H9 (cell line): ENCODE data around the gene PLCG1. TPM values are rescaled to one million over a fixed set of nuclear protein-coding genes. Genes with fewer than 3 reads are reported as not detected.

Source experiments
- DNase-seq: peaks from one replicate; pipeline ENCODE4 v3.0.0-alpha.2; 2017
- H2AFZ ChIP-seq: one replicate; pipeline ENCODE4 v1.6.1; 2013; ENCODE audit warnings: mild to moderate bottlenecking, low read length, control low read depth, moderate library complexity
- H2AK5ac ChIP-seq: 2 replicates; pipeline ENCODE4 v1.6.1; 2013; ENCODE audit warnings: low read length, control low read depth, mixed read lengths; ENCODE audit not compliant: insufficient read length
- H2BK120ac ChIP-seq: one replicate; pipeline ENCODE4 v1.6.1; 2013; ENCODE audit warnings: low read depth, mild to moderate bottlenecking, low read length, control low read depth, inconsistent platforms; ENCODE audit not compliant: poor library complexity, severe bottlenecking
- H2BK12ac ChIP-seq: 2 replicates; pipeline ENCODE4 v1.6.1; 2013; ENCODE audit warnings: low read length, control low read depth, mixed read lengths, low read depth; ENCODE audit not compliant: insufficient read length
- H2BK15ac ChIP-seq: 2 replicates; pipeline ENCODE4 v1.6.1; 2013; ENCODE audit warnings: low read depth, low read length, control low read depth
- H2BK20ac ChIP-seq: one replicate; pipeline ENCODE4 v1.6.1; 2013; ENCODE audit warnings: low read depth, mild to moderate bottlenecking, low read length, control low read depth, inconsistent platforms; ENCODE audit not compliant: poor library complexity, severe bottlenecking
- H2BK5ac ChIP-seq: 2 replicates; pipeline ENCODE4 v1.6.1; 2013; ENCODE audit warnings: low read length, control low read depth, mixed read lengths; ENCODE audit not compliant: insufficient read length
- H3K14ac ChIP-seq: 2 replicates; pipeline ENCODE4 v1.6.1; 2013; ENCODE audit warnings: low read length, control low read depth; ENCODE audit not compliant: insufficient read depth
- H3K18ac ChIP-seq: 2 replicates; pipeline ENCODE4 v1.6.1; 2013; ENCODE audit warnings: low read depth, mild to moderate bottlenecking, mixed read lengths, low read length, control low read depth; ENCODE audit not compliant: insufficient read length
- H3K23ac ChIP-seq: 2 replicates; pipeline ENCODE4 v1.6.1; 2013; ENCODE audit warnings: low read length, control low read depth, mixed read lengths, low read depth; ENCODE audit not compliant: insufficient read length
- H3K23me2 ChIP-seq: 2 replicates; pipeline ENCODE4 v1.6.1; 2013; ENCODE audit warnings: low read depth, mild to moderate bottlenecking, mixed read lengths, low read length, control low read depth; ENCODE audit not compliant: insufficient read length, poor library complexity, severe bottlenecking
- H3K27ac ChIP-seq: 2 replicates; pipeline ENCODE4 v1.5.1; 2013; ENCODE audit warnings: low read length, control low read depth, mixed read lengths, low read depth; ENCODE audit not compliant: insufficient read length
- H3K27me3 ChIP-seq: 2 replicates; pipeline ENCODE4 v1.6.1; 2013; ENCODE audit warnings: low read length, control low read depth, inconsistent platforms; ENCODE audit not compliant: insufficient read depth
- H3K4ac ChIP-seq: 2 replicates; pipeline ENCODE4 v1.6.1; 2013; ENCODE audit warnings: low read depth, mild to moderate bottlenecking, control low read depth, inconsistent platforms, low read length, moderate library complexity
- H3K4me1 ChIP-seq: 2 replicates; pipeline ENCODE4 v1.6.1; 2013; ENCODE audit warnings: low read length, control low read depth, inconsistent platforms; ENCODE audit not compliant: insufficient read depth
- H3K4me2 ChIP-seq: 2 replicates; pipeline ENCODE4 v1.6.1; 2013; ENCODE audit warnings: low read length, control low read depth, mixed read lengths; ENCODE audit not compliant: insufficient read length, insufficient read depth
- H3K56ac ChIP-seq: 2 replicates; pipeline ENCODE4 v1.6.1; 2013; ENCODE audit warnings: low read depth, mild to moderate bottlenecking, mixed read lengths, low read length, control low read depth; ENCODE audit not compliant: insufficient read length
- H3K79me1 ChIP-seq: 2 replicates; pipeline ENCODE4 v1.6.1; 2013; ENCODE audit warnings: low read depth, mild to moderate bottlenecking, moderate library complexity, low read length, control low read depth, inconsistent platforms; ENCODE audit not compliant: insufficient read depth, poor library complexity, severe bottlenecking
- H3K79me2 ChIP-seq: 2 replicates; pipeline ENCODE4 v1.6.1; 2013; ENCODE audit warnings: low read length, control low read depth, inconsistent platforms; ENCODE audit not compliant: insufficient read depth
- H3K9ac ChIP-seq: 2 replicates; pipeline ENCODE4 v1.6.1; 2013; ENCODE audit warnings: low read length, control low read depth, mixed read lengths; ENCODE audit not compliant: insufficient read length; ENCODE audit errors: extremely low read depth
- H3K9me3 ChIP-seq: one replicate; pipeline ENCODE4 v1.6.1; 2013; ENCODE audit warnings: low read depth, low read length, inconsistent platforms; ENCODE audit not compliant: control insufficient read depth
- H3T11ph ChIP-seq: one replicate; pipeline ENCODE4 v1.6.1; 2013; ENCODE audit warnings: mild to moderate bottlenecking, low read length, control low read depth, inconsistent platforms
- H4K20me1 ChIP-seq: one replicate; pipeline ENCODE4 v1.6.1; 2013; ENCODE audit not compliant: control insufficient read depth, insufficient read length, insufficient read depth
- H4K5ac ChIP-seq: 2 replicates; pipeline ENCODE4 v1.6.1; 2013; ENCODE audit warnings: low read depth, mild to moderate bottlenecking, mixed read lengths, low read length, control low read depth; ENCODE audit not compliant: insufficient read length
- H4K8ac ChIP-seq: replicated peaks from 2 replicates; pipeline ENCODE4 v1.6.1; 2013; ENCODE audit warnings: low read length, control low read depth, mixed read lengths, low read depth; ENCODE audit not compliant: insufficient read length
- H4K91ac ChIP-seq: 2 replicates; pipeline ENCODE4 v1.6.1; 2013; ENCODE audit warnings: low read depth, mild to moderate bottlenecking, moderate library complexity, mixed read lengths, low read length, control low read depth; ENCODE audit not compliant: insufficient read length
- H3K27ac Mint-ChIP-seq, 3 experiments: 2 replicates in 2 of 3; 3 replicates in 1 of 3; pipeline ENCODE4 v1.8.0; 2020 to 2021; ENCODE audit warnings: mixed read lengths in 3 of 3, mild to moderate bottlenecking in 1 of 3, moderate library complexity in 1 of 3
- H3K27me3 Mint-ChIP-seq: 2 replicates; pipeline ENCODE4 v1.8.0; 2021; ENCODE audit warnings: low read depth, mild to moderate bottlenecking, moderate library complexity, mixed read lengths
- H3K36me3 Mint-ChIP-seq, 3 experiments: 2 replicates in 2 of 3; 3 replicates in 1 of 3; pipeline ENCODE4 v1.8.0; 2020 to 2021; ENCODE audit warnings: low read depth in 3 of 3, mixed read lengths in 3 of 3; ENCODE audit not compliant: insufficient read depth in 1 of 3
- H3K4me1 Mint-ChIP-seq, 2 experiments: 2 replicates each; pipeline ENCODE4 v1.8.0; 2020; ENCODE audit warnings: mixed read lengths in 2 of 2
- H3K4me3 Mint-ChIP-seq, 2 experiments: 2 replicates in 1 of 2; 3 replicates in 1 of 2; pipeline ENCODE4 v1.8.0; 2020 to 2021; ENCODE audit warnings: mild to moderate bottlenecking in 2 of 2, mixed read lengths in 2 of 2, moderate library complexity in 1 of 2
- H3K9me3 Mint-ChIP-seq, 2 experiments: 2 replicates in 1 of 2; 3 replicates in 1 of 2; pipeline ENCODE4 v1.8.0; 2020; ENCODE audit warnings: mild to moderate bottlenecking in 2 of 2, mixed read lengths in 2 of 2, moderate library complexity in 1 of 2
- WGBS: extraction: QIAGEN DNeasy Blood & Tissue Kit; methylation state at CpG from one replicate; pipeline ENCODE4 v1.1.7; 2013; ENCODE audit warnings: missing lambda C conversion rate, low lambda C conversion rate, mixed read lengths; ENCODE audit not compliant: insufficient read length; ENCODE audit errors: extremely low coverage; 5-methylcytosine and 5-hydroxymethylcytosine counted together
- total RNA-seq: library from RNA; stranded (reverse); gene quantifications from 2 replicates; pipeline ENCODE4 v1.2.1, GENCODE V29; 2021
- TF ChIP-seq, protein P1 (sequence below): fragments of 200-600 bp; sonication (generic); conservative IDR thresholded peaks from 3 replicates; pipeline ENCODE4 v1.8.0; 2021; ENCODE audit warnings: antibody characterized with exemption, mild to moderate bottlenecking

Gene PLCG1
- total RNA-seq, 1 experiment from 2014 or later, result 171 TPM

DNA sequence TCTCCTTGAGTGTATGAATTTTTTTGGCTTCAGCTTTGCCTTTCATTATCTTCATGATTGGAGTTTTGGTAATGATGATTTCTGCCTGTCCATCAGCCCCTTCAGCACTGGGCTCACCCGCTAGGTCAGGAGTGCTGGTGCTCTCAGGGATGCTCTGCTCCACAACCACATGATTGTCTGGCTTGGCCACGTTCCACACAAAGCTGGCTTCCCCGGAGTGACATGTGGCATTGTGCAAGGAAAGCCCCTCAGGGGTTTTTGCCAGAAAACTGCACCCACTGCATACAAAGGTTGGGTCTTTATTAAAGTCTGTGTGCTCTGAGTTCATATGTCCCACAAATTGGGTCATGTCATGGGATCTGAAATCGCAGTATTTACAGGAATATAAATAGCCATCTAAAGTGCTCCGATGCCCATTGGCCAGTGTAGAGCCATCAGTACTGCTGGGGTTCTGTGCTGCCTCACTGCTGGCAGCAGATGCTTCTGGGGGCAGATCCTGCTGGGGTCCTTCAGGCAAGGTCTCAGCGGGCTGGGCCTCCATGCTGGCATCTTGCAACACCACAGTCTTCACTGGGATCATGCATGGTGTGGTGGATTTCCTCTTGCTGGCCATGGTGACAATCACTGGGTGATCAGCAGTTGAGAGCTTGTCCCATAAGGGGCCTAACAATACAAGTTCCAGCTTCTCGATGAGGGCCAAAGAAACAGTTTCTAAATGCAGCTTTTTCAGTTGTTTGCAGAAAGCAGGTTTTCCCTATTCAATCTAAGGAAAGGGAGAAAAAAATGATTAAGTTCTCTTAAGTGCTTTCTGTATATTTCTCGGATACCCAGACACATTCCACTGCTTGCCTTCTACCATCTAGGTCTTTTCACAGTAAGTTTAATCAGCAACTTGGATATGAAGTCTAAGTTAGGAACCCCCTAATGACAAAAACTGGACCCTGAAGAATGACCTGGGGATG lies 67.2 kb downstream of the PLCG1 start:
- Histone ChIP-seq H3K23ac (no peak overlapping the region), H3K27ac (no peak overlapping the region), H4K8ac (no peak overlapping the region), H3K56ac (no peak overlapping the region), H3K18ac (no peak overlapping the region), H3K4me1 (no peaks in the 10 kb centered on the region), H4K91ac (no peak overlapping the region), H3K9me3 (no peaks in the 10 kb centered on the region), H3K27me3 (no peaks in the 10 kb centered on the region), H2BK15ac (no peak overlapping the region), H3K9ac (no peak overlapping the region), H3T11ph (no peak overlapping the region), H3K79me1 (no peaks in the 10 kb centered on the region), H2BK120ac (no peak overlapping the region), H4K5ac (no peak overlapping the region), H2AK5ac (no peak overlapping the region), H2BK5ac (no peak overlapping the region), H2AFZ (no peak overlapping the region), H3K23me2 (no peaks in the 10 kb centered on the region), H2BK12ac (no peak overlapping the region), H2BK20ac (no peak overlapping the region), H3K4ac (no peak overlapping the region), H3K4me2 (no peak overlapping the region), H4K20me1 (no peaks in the 10 kb centered on the region), H3K14ac (no peak overlapping the region), H3K79me2 (no peaks in the 10 kb centered on the region)
- peaks cover 13% of the 10 kb centered on the region in 2 experiments for H3K4me1 Mint-ChIP-seq
- no CpG with 5 or more reads among the region's 8 CpGs for WGBS
- peaks cover 2% of the 10 kb centered on the region for H3K27me3 Mint-ChIP-seq
- H3K27ac Mint-ChIP-seq, result no peak overlapping the region
- H3K36me3 Mint-ChIP-seq, result peaks cover 4 to 6% (median 4%) of the 10 kb centered on the region in 3 experiments; a peak in 6 of 7 replicates
- H3K4me3 Mint-ChIP-seq, result no peak overlapping the region
- TF ChIP-seq, protein P1, sequence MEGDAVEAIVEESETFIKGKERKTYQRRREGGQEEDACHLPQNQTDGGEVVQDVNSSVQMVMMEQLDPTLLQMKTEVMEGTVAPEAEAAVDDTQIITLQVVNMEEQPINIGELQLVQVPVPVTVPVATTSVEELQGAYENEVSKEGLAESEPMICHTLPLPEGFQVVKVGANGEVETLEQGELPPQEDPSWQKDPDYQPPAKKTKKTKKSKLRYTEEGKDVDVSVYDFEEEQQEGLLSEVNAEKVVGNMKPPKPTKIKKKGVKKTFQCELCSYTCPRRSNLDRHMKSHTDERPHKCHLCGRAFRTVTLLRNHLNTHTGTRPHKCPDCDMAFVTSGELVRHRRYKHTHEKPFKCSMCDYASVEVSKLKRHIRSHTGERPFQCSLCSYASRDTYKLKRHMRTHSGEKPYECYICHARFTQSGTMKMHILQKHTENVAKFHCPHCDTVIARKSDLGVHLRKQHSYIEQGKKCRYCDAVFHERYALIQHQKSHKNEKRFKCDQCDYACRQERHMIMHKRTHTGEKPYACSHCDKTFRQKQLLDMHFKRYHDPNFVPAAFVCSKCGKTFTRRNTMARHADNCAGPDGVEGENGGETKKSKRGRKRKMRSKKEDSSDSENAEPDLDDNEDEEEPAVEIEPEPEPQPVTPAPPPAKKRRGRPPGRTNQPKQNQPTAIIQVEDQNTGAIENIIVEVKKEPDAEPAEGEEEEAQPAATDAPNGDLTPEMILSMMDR, result no peak
- peaks cover 4 to 7% of the 10 kb centered on the region in 2 experiments for H3K9me3 Mint-ChIP-seq
- no peak for DNase-seq
